GM12801 (cell line): ENCODE data around the gene TTC23.

ENCODE experiments used
- TF ChIP-seq, protein P1 (sequence below): IDR thresholded peaks from one replicate; pipeline ENCODE4 v1.5.1; 2011; ENCODE audit warnings: control low read depth; ENCODE audit not compliant: insufficient read length; ENCODE audit errors: extremely low read depth

The TTC23 gene

DNA sequence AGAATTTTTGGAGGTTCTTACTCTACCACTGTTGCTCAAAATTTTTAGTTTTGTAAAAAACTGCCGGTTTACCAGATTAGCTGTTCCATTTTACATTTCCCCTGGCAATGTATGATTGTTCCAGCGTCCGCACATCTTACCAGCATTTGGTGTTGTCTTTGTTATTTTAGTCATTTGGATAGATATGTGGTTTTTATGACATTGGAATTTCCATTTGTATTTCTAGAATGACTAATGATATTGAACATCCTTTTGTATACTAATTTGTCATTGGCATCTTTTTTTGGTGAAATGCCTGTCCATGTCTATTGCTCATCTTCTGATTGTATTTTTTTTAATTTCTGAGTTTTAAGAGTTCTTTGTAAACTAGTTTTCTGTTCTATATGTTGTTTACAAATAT is 30.4 kb upstream of the TTC23 start:
- TF ChIP-seq, protein P1, sequence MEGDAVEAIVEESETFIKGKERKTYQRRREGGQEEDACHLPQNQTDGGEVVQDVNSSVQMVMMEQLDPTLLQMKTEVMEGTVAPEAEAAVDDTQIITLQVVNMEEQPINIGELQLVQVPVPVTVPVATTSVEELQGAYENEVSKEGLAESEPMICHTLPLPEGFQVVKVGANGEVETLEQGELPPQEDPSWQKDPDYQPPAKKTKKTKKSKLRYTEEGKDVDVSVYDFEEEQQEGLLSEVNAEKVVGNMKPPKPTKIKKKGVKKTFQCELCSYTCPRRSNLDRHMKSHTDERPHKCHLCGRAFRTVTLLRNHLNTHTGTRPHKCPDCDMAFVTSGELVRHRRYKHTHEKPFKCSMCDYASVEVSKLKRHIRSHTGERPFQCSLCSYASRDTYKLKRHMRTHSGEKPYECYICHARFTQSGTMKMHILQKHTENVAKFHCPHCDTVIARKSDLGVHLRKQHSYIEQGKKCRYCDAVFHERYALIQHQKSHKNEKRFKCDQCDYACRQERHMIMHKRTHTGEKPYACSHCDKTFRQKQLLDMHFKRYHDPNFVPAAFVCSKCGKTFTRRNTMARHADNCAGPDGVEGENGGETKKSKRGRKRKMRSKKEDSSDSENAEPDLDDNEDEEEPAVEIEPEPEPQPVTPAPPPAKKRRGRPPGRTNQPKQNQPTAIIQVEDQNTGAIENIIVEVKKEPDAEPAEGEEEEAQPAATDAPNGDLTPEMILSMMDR: no peak

GRCh38 chr15:99279290-99279689 is 29.9 kb upstream of the TTC23 start:
- TF ChIP-seq, protein P1: no peak

- TF ChIP-seq, protein P1: no peak
These were observed 26.2 kb upstream of the TTC23 start for GRCh38 chr15:99275525-99276128.

DNA sequence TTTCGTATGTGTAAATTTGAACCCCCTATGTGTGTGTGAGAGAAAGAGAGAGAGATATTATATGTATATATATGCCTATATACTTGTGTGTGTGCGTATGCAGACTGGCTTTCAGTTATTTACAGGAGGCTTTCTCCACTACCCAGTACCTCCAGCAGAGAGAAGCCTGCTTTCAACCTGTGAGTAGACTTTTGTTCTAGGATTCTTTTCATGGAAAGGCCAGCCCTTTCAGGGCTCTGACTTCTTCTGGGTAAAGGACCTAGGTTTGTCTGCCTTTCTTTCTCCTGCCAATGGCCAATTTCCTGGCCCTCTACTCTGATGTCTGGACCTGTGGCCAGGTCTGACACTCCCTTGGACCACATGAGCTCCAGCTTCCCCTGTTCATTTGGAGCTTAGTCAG is 25.7 kb upstream of the TTC23 start:
- TF ChIP-seq, protein P1: no peak

DNA sequence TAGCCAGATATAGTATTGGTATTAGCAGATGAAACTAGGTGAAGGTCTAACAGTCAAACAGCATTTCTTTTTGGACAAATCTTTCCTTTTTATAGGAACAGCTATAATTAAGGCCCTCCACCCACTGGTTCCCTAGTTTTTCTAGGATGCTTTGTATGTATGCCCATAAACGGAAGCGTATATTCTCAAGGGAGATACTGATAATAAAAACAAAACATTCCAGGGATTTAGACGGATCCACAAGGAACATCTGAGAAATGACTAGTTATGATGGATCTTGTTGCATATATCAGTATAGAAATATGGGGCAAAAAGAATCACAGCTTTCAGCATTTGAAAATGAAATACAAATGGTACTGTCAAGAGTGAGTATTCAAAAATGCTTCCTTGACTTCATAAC is 24.4 kb upstream of the TTC23 start:
- TF ChIP-seq, protein P1: no peak

GRCh38 chr15:99268431-99268830 is 19.1 kb upstream of the TTC23 start:
- TF ChIP-seq, protein P1: no peak

- TF ChIP-seq, protein P1: no peak
These were observed 18.6 kb upstream of the TTC23 start for GRCh38 chr15:99267957-99268356.

DNA sequence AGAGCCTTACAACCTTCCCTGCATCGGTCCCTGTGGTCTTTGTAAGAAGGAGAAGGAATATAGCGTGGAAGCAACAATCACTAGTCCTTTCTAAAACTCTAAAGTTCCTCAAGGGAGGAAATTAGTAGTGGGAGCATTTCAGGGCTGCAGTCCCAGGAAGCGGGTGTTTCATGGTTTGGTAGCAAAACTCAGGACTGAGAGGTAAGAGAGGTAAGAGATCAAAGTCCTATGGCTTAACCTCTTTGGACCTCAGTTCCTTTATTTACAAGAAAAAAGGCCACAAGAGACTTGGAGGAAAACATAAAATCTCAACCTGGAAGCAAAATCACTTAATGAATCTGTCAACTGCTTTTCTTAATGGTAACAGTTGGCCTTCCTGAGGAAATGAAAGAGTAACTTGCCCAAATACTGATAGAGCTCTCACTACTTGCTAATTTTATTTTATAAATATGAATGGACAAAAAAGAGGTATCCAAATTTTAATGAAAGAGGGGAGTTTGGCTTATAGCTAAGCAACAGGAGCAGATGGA is 16.2 kb upstream of the TTC23 start:
- TF ChIP-seq, protein P1: no peak
